Peyer's patch (tissue), 4 donors: ENCODE measurements around the gene PDK3.

Experiments used
- CTCF ChIP-seq, 6 experiments: fragments of 450-650 bp in 4 of 6; fragments of 200-600 bp in 2 of 6; sonication (generic) in 1 of 6; IDR thresholded peaks; one replicate each; pipeline ENCODE4 v1.5.1; 2017 to 2019; ENCODE audit warnings: antibody characterized with exemption in 6 of 6, mild to moderate bottlenecking in 3 of 6, moderate library complexity in 1 of 6
- POLR2A ChIP-seq, 2 donors: fragments of 450-650 bp; IDR thresholded peaks; one replicate each; pipeline ENCODE4 v1.5.1; 2017; ENCODE audit warnings: antibody characterized with exemption in 2 of 2, mild to moderate bottlenecking in 2 of 2, moderate library complexity in 2 of 2

- TF ChIP-seq CTCF (IDR thresholded peaks at IDR 0.05) = no peak
- TF ChIP-seq POLR2A (IDR thresholded peaks at IDR 0.05) = no peak
Observed at GRCh38 chrX:24478509-24478908, 13.4 kb downstream of the PDK3 start.
